Measurements from ENCODE around the gene CYFIP2. TPM values are rescaled to one million over a fixed set of nuclear protein-coding genes. Genes with fewer than 3 reads are reported as not detected.
A peak's percentile ranks its signal among the peaks of the same experiment; 100 is the strongest.

The CYFIP2 gene
- total and polyA plus RNA-seq, 2 of the 8 experiments (the other 6 are each of a cell fraction or from before 2014, with no cell fraction given) = 45.1 to 80.6 TPM

GRCh38 chr5:157233515-157233914 is 32.4 kb upstream of the CYFIP2 start:
- Histone ChIP-seq H3K18ac (ENCODE audit: extremely low read depth, low read length) (no peak overlapping the region), H3K23ac (ENCODE audit: insufficient read length) (no peak overlapping the region), H3K79me1 (ENCODE audit: low read depth, low read length) (no peaks in the 10 kb centered on the region), H3K23me2 (ENCODE audit: low read depth, low read length) (no peaks in the 10 kb centered on the region; the same call in 1 of the 2 replicates), H3K4me1 (replicated peaks in 1 of 4; ENCODE audit: control insufficient read depth in 3 of 4, insufficient read depth in 4 of 4, low read length in 3 of 4) (no peaks in the 10 kb centered on the region; a peak in 1 of 7 replicates), H2AK5ac (ENCODE audit: low read depth, low read length) (no peak overlapping the region), H4K8ac (ENCODE audit: extremely low read depth, insufficient read depth, low read length) (no peak overlapping the region), H2BK5ac (ENCODE audit: low read depth, low read length) (no peak overlapping the region), H3K79me2 (ENCODE audit: control insufficient read depth in 1 of 2, insufficient read depth in 2 of 2, low read length in 2 of 2) (no peaks in the 10 kb centered on the region), H4K5ac (ENCODE audit: insufficient read length, low read depth, low read length) (no peak overlapping the region), H3K36me3 (ENCODE audit: control insufficient read depth in 2 of 4, insufficient read depth in 4 of 4, low read length in 3 of 4) (no peaks in the 10 kb centered on the region), H2BK20ac (ENCODE audit: low read length) (no peak overlapping the region), H3K9ac (replicated peaks in 1 of 4; ENCODE audit: extremely low read depth in 1 of 4, low read depth in 3 of 4, low read length in 3 of 4) (no peak overlapping the region), H2BK15ac (ENCODE audit: low read length) (no peak overlapping the region), H4K20me1 (replicated peaks in 1 of 2; ENCODE audit: control insufficient read depth in 1 of 2, insufficient read depth in 2 of 2, low read length in 2 of 2) (no peaks in the 10 kb centered on the region), H3K27me3 (replicated peaks in 1 of 4; ENCODE audit: control insufficient read depth in 3 of 4, extremely low read depth in 1 of 4, insufficient read depth in 3 of 4, low read length in 3 of 4) (no peaks in the 10 kb centered on the region), H3K56ac (replicated peaks; ENCODE audit: insufficient read length, low read depth, low read length) (no peak overlapping the region), H3K14ac (ENCODE audit: insufficient read length) (no peak overlapping the region), H2BK12ac (ENCODE audit: low read depth, low read length) (no peak overlapping the region), H3K4me3 (ENCODE audit: extremely low read depth in 1 of 4, insufficient read depth in 2 of 4, low read depth in 3 of 4, low read length in 4 of 4) (no peak overlapping the region), H4K91ac (replicated peaks; ENCODE audit: insufficient read length, low read length) (no peak overlapping the region), H3K4ac (replicated peaks; ENCODE audit: insufficient read length, low read depth, low read length) (no peak overlapping the region), H2AFZ (ENCODE audit: low read length) (no peak overlapping the region), H3K4me2 (ENCODE audit: insufficient read depth in 1 of 2, low read depth in 2 of 2, low read length in 2 of 2) (no peak overlapping the region), H3K27ac (ENCODE audit: low read depth, low read length) (no peak overlapping the region), H2BK120ac (replicated peaks; ENCODE audit: low read depth, low read length) (no peak overlapping the region), H3K9me3 (ENCODE audit: insufficient read depth in 2 of 2, low read depth in 1 of 2, low read length in 1 of 2) (no peaks in the 10 kb centered on the region)
- CTCF ChIA-PET (ENCODE audit: partially characterized antibody) = interaction anchor here (0.9 to 2.0 kb wide), 3 partner anchors 19 to 21 kb away, joined by 4 to 5 read pairs (median 4); no protein-coding TSS in a partner anchor
- no peak for TF ChIP-seq KDM5A (IDR thresholded peaks at IDR 0.05; ENCODE audit: low read length)
- no peak for TF ChIP-seq SRF (IDR thresholded peaks at IDR 0.05; ENCODE audit: low read depth, low read length)
- no peak for TF ChIP-seq TEAD4 (IDR thresholded peaks at IDR 0.05; ENCODE audit: low read depth, low read length)
- TF ChIP-seq ZNF274 (IDR thresholded peaks at IDR 0.05; ENCODE audit: borderline replicate concordance, extremely low read depth, low read length) = no peak
- peak; percentile 53; the same call in 1 of the 2 replicates for TF ChIP-seq POU5F1 (IDR thresholded peaks at IDR 0.05; ENCODE audit: low read depth, low read length)
- TF ChIP-seq, protein P1, sequence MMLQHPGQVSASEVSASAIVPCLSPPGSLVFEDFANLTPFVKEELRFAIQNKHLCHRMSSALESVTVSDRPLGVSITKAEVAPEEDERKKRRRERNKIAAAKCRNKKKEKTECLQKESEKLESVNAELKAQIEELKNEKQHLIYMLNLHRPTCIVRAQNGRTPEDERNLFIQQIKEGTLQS (IDR thresholded peaks at IDR 0.05; ENCODE audit: insufficient read depth, low read depth, low read length) = 0 out of 2 replicates have a peak, but pooled peaks have one; percentile 27
- TF ChIP-seq JUND (IDR thresholded peaks at IDR 0.05; ENCODE audit: low read length) = no peak
- no peak for TF ChIP-seq ASH2L (IDR thresholded peaks at IDR 0.05; ENCODE audit: low read length)
- no peak for TF ChIP-seq GTF2F1 (IDR thresholded peaks at IDR 0.05; ENCODE audit: borderline replicate concordance, low read depth, low read length)
- TF ChIP-seq KDM1A (IDR thresholded peaks at IDR 0.05; ENCODE audit: borderline replicate concordance, low read length) = no peak
- WGBS, 2 experiments (ENCODE audit: extremely low coverage in 1 of 2, insufficient coverage in 1 of 2, insufficient read length in 1 of 2, insufficient replicate concordance in 2 of 2, low coverage in 1 of 2, low lambda C conversion rate in 2 of 2, missing lambda C conversion rate in 1 of 2) = 76% methylated on average over 3 of the region's 3 CpGs; no CpG with 5 or more reads in 1 of the 2 experiments
- DNase-seq (ENCODE audit: low read depth in 1 of 2, low spot score in 2 of 2) (peak in 1 of 2 experiments; percentile 33), FAIRE-seq (no peak)
- POLR2A ChIA-PET (ENCODE audit: partially characterized antibody) = no interaction called here

Measured in H1 (cell line).